ENCODE measurements around the gene TXNDC16.
"Not testable (repeated sequence)": the region's sequence is repeated elsewhere in the genome, so short reads cannot be mapped to it uniquely, and the experiment has no call there.

The TXNDC16 gene, protein sequence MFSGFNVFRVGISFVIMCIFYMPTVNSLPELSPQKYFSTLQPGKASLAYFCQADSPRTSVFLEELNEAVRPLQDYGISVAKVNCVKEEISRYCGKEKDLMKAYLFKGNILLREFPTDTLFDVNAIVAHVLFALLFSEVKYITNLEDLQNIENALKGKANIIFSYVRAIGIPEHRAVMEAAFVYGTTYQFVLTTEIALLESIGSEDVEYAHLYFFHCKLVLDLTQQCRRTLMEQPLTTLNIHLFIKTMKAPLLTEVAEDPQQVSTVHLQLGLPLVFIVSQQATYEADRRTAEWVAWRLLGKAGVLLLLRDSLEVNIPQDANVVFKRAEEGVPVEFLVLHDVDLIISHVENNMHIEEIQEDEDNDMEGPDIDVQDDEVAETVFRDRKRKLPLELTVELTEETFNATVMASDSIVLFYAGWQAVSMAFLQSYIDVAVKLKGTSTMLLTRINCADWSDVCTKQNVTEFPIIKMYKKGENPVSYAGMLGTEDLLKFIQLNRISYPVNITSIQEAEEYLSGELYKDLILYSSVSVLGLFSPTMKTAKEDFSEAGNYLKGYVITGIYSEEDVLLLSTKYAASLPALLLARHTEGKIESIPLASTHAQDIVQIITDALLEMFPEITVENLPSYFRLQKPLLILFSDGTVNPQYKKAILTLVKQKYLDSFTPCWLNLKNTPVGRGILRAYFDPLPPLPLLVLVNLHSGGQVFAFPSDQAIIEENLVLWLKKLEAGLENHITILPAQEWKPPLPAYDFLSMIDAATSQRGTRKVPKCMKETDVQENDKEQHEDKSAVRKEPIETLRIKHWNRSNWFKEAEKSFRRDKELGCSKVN

DNA sequence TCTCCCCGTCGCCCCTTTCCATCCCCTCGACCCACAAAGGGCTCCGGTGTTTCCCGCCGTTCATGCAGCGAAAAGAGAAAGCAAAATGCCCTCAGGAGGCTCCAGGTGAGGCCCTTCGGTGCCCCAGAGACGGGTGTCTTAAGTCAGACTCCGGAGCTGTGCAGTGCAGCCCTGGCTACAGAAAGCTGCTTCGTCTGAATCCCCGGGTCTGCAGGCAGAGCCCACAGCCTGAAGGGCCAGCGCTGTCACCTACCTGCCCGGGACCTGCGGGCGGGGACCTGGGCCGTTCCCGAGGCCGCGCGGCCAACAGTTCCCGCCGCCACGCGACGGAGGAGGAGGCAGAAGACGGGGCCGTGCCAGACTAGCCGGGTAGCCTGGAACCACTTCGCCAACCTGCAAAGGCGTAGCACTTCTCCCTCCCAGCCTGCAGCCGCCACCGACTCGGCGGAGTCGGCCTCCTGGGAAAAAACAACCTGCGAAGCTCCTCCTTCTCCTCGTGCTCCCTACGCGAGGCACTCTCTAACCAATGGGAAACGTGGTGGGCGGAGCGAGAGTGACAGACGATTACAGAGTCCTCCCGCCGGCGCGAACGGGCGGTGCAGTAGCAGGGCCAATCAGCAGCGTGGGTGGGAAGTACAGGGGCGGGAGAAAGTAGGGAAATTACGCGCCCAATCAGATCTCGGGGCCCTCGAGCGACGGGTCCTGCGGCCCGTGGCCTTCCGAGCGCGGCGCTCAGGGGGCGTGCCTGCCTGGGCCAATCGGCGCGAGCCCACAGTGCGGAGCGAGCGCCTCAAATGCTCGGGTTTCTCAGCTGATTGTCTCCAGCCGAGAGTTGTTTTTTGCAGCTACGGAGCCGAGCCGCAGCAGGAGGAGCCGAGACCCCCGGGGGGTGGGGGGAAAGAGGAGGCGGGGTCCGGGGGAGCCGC is at the start of gene TXNDC16, which contains the start of gene GPR137C:
TXNDC16 (minus strand) TSS at position 443 of the 926 bp plus-strand sequence. CDS start 8,948 bp downstream, outside the sequence.
GPR137C (plus strand) TSS at position 774 of the 926 bp plus-strand sequence. CDS start 312 bp downstream, outside the sequence.
- peak; percentile 98 for DNase-seq

DNA sequence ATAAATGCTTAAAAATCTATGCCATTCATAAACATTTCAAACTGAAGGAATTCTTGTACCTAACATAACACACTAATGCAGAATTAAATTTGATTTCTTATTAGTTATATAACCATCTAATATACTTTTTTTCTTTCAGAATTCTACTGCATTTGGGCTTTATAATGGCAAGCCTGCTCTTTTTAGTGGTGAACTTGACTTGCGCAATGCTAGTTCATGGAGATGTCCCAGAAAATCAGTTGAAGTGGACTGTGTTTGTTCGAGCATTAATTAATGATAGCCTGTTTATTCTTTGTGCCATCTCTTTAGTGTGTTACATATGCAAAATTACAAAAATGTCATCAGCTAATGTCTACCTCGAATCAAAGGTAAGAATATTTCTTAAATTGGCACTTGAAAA is 47.7 kb upstream of the TXNDC16 start:
- DNase-seq: no peak

DNA sequence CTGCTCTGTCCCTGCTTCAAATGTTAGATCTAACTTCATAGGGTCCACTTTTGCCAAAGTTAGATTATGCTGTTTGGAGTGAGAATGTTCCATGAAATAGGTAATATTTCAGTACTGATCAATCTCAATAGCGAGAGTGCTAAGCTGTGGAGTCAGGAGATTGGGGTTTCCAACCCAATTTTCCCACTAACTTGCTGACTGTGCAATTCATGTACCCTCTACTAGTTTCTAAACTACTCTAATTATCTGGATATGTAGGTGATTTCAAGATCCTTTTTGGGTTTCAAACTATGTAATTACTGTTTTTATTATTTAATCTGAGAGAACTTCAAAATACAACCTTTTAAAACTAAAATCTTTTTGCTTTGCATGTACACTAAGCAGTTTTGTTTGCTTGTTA is 46.3 kb upstream of the TXNDC16 start:
- no peak for DNase-seq

DNA sequence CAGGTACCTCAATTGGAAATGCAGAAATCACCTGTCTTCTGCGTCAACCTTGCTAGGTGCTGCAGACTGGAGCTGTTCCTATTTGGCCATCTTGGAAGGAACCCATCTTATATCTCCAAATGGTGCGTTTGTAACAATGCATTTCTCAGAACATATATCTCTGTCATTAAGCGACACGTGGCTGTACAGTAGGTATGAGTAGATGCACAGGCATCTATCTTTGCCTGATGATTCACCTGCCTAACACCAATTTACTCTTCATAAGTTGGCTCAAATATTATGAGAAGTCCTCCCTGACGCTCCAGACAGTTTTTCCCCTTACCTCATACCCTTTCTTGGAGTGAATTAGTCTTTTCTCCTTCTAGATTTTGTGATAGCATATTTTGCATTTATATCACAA is 44.6 kb upstream of the TXNDC16 start:
- no peak for DNase-seq

DNA sequence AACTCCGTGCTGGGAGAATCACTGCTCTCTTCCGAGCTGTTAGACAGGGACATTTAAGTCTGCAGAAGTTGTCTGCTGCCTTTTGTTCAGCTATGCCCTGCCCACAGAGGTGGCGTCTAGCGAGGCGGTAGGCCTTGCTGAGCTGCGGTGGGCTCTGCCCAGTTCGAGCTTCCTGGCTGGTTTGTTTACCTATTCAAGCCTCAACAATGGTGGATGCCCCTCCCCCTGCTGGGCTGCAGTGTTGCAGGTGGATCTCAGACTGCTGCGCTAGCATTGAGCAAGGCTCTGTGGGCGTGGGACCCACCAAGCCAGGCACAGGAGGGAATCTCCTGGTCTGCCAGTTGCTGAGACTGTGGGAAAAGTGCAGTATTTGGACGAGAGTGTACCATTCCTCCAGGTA is 44.0 kb upstream of the TXNDC16 start:
- no peak for DNase-seq

DNA sequence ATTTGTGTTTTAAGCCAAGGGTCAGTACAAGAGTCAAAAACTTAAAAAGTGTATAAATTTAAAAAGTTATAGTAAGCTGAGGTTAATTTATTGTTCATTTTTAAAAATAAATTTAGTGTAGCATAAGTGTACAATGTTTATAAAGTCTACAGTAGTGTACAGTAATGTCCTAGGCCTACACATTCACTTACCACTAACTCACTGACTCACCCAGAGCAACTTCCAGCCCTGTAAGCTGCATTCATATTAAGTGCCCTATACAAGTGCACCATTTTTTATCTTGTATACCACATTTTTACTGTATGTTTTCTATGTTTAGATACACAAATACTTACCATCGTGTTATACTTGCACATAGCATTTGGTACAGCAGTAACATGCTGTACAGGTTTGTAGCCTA is 38.0 kb upstream of the TXNDC16 start:
- DNase-seq: no peak

DNA sequence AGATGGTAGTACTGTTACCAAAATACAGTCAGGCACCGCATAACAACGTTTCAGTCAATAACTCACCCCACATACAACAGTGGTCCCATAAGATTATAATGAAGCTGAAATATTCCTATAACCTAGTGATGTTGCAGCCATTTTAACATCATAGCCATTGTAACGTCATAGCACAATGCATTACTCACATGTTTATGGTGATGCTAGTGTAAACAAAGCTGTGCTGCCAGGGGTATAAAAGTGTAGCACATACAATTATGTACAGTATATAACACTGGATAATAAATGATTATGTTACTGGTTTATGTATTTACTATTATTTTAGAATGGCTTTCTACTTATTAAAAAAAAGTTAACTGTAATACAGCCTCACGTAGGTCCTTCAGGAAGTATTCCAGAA is 37.3 kb upstream of the TXNDC16 start:
- no peak for DNase-seq

DNA sequence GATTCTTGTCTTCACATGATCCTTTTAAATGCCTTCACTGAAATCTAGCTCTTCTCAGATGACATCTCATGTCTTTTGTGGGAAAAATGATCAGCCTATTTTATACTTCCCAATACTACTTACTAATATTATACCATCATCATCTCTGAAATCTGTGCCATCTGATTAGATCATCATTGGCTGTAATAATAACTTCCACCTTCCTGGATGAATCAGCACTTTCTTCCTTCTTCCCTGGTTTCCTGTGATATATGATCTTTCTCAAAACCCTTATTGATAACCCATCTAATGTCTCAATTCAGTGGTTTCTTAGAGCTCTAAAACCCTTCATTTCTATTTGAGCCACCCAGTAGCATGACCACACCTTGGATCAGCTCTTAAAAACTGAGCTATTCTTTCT is 31.2 kb upstream of the TXNDC16 start:
- DNase-seq: no peak

DNA sequence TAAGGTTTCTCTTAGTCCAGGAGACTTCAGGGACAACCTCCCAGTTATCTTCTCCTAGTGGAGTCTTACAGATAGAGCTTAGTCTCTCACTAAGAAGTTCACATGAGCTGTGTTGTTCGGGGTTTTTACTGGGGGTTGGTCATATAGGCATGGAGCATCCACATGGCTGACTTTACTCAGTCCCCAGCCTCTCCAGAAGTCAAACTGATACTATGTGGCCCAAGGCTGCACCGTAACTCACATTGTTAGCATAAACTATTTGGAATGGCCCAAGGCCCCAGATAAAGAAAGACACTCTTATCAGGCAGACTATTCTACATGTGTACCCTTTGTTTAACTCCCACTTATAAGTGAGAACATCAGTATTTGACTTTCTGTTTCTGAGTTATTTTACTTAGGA is 23.6 kb upstream of the TXNDC16 start:
- DNase-seq: no peak

DNA sequence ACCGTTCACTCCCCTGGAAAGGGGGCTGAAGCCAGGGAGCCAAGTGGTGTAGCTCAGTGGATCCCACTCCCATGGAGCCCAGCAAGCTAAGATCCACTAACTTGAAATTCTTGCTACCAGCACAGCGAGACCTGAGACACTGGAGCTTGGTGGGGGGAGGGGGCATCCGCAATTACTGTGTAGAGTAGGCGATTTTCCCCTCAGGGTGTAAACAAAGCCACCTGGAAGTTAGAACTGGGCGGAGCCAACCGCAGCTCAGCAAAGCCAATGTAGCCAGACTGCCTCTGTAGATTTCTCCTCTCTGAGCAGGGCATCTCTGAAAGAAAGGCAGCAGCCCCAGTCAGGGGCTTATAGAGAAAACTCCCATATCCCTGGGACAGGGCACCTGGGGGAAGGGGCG is 16.1 kb upstream of the TXNDC16 start:
- DNase-seq: not testable (repeated sequence)

DNA sequence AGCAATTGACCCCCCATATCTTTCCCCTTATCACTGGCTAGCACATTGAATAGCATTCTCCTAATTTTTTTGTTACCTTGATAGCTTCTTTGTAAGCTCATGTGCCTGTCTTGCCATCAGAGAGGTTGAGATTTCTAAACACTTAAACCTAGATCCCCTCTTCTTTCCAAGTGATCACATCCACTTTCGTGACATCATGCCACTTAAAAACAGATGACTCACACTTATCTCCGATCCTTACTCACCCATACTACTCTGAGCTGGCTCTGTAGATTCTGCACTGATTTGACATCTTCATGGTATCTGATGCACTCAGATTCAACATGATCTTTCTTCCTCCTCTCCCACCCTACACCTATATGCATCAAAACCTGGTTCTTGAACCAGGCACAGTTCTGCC is 10.8 kb upstream of the TXNDC16 start:
- DNase-seq: no peak

DNA sequence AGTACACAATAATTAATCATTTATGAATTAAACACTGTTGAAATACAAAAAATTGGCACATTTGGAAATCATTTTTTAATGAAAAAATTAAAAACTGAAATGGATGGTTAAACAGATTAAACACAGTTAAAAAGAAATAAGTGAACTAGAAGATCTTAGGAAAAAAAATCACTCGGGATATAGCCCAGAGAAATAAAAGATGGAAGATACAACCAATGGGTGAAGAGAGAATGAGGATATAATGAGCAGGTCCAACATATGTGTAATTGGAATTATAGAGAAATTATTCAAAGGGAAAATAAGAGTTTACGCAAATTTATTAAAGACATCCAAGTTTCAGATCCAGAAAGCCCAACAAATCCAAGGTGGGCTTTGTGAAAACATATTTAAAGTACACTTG is 6.4 kb upstream of the TXNDC16 start:
- no peak for DNase-seq

DNA sequence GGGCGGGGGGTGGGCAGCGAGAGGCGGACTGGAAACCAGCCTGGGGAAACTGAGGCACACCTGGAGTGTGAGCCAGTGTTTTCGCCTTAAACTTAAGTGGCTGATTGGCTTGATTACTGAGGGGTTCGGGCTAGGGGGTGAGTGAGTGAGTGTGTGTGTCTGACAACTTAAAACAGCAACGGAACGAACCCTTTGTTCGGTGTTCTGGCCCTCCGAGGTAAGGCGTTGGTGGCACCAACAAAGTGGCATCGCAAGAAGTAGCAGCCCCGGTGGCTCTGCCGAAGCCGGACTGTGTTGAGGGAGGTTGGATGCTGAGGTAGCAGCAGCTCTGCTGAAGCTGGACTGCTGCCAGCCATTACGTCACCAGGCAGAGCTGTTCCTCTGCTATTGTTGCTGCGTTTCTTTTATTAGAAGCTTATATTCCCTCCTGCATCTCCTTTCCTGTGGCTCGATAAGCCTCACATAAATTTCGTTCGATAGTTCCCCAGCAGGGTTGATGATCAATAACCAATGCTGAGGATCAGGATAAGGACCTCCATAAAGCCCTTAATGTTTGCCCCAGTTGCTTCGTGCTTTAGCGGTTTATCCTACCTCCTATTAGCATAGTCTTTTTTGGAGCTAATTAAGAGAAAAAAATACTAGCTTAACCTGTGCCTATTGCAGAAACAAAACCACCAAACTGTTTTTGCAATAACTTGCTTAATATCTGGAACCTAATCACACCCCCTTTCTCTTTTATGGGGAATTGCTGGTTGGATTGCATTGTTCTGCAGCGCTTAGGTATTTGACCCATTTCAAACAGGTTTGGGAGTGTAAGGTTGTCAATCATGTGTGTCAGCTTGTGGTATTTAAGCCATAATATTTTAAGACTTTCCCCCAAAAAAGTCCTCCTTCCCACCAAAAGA is 1.6 kb upstream of the TXNDC16 start:
- peak; percentile 90 for DNase-seq

DNA sequence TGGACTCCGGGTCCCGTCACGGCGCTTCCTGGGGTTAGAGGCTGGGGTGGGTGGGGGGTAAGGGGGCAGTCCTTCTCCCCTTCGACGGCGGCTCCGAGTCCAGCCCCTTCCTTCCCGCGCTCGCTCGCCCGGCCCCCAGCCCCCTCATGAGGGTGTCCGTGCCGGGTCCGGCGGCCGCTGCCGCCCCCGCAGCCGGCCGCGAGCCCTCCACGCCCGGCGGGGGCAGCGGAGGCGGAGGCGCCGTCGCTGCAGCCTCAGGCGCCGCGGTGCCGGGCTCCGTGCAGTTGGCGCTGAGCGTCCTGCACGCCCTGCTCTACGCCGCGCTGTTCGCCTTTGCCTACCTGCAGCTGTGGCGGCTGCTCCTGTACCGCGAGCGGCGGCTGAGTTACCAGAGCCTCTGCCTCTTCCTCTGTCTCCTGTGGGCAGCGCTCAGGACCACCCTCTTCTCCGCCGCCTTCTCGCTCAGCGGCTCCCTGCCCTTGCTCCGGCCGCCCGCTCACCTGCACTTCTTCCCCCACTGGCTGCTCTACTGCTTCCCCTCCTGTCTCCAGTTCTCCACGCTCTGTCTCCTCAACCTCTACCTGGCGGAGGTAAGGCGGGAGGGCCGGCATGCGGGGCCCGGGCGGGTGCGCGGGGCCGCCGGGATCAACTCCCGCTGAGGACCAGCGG is 831 bp upstream of the TXNDC16 start:
- DNase-seq: peak; percentile 72

DNA sequence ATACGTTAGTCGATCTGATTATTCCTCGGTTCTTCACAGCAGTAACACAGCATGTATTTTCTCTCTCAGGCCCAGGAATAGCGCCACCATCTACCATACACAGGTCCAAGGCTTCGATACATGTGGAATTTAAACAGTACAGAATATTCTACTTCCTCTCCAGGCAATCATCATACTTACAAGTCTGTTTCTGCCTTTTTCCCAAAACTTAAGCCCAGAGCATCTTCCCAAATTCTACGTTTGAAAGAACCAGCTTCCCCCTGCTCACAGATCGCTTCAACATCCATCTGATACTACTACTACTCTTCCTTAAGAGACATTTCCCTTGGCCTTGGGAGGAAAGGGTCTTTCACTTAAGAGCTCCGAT is 626 bp downstream of the TXNDC16 start:
- no peak for DNase-seq

DNA sequence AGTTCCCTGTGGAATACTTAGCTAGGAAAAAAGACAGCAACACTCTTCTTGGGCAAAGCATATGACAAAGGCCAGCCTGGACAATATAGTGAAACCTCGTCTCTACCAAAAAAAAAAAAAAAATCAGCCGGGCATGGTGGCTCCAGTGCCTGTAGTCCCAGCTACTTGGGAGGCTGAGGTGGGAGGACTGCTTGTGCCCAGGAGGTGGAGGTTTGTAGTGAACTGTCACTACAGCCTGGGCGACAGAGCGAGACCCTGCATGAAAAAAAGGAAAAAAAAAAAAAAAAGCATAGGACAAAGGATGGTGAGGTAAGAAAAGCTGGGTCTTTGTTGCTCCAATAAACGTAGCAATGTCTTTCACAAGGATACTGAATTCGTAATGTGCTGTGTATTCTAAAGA is 1.1 kb downstream of the TXNDC16 start:
- DNase-seq: no peak

DNA sequence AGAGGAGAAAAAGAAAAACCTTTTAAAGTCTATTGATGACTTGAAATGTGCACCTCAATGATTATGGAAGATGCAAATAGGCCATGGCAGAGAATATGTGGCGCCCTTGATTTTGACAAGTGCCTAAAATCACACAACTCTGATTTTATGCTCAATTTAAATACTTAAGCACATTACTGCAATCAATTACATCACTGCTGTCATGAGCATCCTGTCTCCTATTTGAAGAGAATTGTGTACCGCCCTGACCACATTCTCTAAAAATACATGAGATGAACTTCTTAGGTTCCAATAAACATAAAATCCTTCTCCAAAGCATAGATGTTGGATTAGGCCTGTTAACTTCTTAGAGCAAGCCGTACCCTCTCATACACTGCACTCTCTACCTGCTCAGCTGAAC is 1.6 kb downstream of the TXNDC16 start:
- no peak for DNase-seq

DNA sequence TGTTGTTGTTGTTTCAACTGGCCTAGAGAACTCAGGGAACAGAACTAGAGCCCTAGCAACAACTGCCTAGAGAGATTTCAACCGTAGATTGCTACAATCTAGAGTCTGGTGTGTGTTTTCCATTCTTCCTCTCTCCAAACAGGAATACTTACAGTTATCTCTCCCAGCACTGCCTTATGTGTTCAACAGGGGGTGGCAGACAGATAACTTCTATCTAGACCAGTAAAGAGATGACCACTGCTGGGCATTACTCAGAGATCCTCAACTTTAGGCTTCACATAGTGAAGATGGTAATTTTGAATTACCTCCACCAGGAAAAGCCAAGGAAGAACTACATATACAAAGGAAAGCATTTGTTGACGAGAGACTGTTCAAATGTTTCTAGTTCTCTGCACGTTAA is 4.8 kb downstream of the TXNDC16 start:
- DNase-seq: no peak

DNA sequence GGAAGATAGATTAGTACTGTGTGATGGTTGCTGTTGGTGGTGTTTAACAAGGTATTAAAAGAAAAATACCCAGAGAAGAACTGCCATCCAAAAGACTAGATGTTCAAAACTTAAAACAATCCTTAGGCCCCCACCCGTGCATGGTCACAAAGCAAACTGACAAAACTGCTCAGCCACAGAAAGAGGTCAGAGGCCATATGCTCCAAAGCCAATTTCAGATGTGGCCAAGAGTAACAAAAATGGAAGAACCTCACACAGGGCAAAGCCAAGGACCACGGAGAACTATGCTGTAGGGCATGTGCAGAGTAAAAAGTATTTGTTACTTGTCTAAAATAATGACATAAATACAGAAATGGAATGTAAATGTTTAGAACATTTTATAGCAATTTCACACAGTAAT is 5.3 kb downstream of the TXNDC16 start:
- no peak for DNase-seq

DNA sequence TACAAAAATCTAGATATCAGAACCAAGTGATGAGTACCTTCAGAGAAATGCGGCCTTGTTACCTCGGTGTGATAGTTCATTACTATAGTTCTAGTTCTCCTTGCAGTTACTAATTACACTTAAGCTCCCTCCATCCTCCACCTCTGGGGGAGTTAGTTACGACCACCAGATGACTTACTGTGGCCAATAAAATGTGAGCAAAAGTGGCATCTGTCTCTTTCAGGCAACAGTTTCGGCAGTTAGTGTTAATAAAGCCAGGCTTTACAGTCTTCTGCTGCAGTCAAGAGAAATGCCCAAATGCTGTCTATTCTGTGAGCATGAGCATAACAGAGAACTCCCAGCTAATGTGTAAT is 6.0 kb downstream of the TXNDC16 start:
- no peak for DNase-seq

DNA sequence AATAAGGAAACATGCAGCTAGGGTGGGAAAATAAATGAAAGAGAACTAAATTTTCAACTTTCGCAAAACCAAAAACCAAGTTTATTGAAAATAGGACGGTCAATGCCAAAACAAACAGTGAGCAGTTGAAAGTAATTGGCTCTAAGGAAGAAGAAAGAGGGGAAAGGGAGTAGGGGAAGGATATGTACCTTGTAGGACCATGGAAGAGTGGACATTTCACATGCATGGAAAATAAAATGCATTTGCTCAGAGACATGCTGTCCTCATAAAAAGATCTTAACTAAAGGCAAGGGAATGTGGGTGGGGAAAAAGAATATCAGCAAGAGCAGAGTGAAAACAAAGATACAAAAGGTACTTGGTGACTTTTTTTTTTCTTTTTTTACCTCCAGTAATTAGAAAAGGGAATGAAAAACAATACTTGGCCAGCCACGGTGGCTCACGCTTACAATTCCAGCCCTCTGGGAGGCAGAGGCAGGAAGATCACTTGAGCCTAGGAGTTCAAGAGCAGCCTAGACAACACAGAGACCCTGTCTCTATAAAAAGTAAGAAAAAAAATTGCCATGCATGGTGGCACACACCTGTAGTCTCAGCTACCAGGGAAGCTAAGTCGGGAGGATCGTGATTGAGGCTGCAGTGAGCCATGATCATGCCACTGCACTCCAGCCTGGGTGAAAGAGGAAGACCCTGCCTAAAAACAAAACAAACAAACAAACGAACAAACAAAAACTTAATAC is 6.6 kb downstream of the TXNDC16 start:
- no peak for DNase-seq
